DMS79 (cell line): ENCODE results near the gene NSD2.

Experiments
- DNase-seq: peaks from one replicate; lab custom pipeline; 2025; lab: John Stamatoyannopoulos, UW

Gene NSD2

GRCh38 chr4:1971456-1972200 is 100.4 kb downstream of the NSD2 start:
- no peak for DNase-seq

DNA sequence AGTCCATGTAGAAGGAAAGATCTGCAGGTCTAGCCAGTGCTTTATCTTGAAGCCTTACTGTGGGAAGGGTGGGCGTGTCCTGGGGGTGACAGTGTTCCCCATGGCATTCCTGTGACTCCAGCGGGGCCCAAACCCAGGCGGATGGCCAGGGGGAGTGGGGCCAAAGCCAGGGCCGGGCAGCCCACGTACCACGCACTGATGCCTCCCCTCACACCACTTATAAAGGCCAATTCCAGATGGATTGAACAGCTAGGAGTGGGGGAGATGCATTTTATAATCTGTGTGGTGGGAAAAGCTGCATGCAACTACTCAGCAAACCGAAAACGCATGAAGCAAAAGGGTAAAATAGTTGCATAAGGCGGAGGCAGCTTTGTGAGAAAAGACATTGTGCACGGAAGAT is 101.2 kb downstream of the NSD2 start:
- no peak for DNase-seq

DNA sequence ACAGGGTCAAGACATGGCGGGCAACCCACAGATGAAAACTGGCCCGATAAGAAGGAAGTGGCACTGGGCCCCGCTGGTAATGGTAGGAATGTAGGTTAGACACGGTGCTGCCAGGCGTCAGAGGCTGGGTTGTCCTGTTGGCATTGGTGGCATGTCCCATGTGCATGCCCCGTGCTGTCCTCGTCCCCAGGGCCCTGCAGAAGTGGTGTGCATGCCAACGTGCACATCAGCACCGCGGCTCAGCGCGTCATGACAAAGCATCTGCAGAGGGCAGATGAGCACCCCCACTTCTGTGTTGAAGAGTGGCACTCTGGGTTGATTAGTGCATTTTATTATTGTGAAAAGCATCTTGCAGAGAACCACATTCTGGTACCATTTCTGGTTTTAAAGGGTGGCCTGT is 102.0 kb downstream of the NSD2 start:
- no peak for DNase-seq

DNA sequence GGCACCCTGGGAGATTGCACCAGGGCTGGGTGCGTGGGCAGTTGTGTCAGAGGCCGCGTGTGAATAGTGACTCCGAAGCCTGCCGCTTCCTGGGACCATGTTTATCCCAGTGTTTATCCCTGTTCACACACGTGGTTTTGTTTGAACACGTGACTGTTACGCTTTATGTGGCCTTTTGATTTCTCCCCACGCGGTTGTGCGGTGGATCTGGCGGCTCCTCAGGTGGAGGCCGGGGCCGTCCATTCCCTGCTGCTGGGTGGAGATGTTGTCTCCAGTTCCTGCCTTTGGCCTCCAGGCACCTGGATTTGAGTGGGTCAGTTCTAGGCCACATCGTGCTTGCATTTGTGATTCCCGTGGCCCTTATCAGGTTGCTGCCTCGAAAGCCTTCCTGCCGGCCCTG is 102.5 kb downstream of the NSD2 start:
- DNase-seq = no peak

DNA sequence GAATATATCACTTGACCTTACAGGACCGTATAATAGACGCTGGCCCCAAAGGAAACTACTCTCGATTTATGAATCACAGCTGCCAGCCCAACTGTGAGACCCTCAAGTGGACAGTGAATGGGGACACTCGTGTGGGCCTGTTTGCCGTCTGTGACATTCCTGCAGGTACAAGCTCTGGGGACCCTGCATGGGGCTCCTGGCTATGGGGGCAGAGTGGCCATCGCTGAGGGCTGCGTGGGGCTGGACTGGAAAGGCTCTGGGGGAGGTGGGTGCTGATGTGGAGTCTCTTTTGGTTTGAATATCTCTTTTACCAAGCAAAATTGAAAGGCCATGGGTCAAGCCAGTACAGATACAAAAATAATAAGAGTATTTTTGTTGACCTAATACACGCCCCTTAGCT is 103.6 kb downstream of the NSD2 start:
- DNase-seq = no peak

DNA sequence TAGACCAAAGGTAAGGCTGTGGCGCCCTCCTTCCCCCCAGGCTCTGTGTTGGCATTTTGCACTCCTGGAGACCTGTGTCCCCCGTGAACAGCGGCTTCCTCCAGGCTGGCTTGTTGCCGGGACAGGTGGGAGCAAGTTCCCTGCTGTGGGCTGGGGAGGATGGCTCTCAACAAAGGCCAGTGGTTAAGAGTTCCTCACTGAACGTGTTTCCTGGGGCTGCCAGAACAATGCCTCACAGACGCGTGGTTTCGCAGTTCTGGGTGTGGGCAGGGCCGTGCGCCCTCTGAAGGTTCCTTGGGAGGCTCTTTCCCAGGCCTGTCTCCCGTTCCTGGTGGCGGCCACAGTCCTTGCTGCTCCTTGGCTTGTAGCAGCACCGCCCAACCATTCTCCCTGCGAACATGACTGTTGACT is 104.2 kb downstream of the NSD2 start:
- no peak for DNase-seq

DNA sequence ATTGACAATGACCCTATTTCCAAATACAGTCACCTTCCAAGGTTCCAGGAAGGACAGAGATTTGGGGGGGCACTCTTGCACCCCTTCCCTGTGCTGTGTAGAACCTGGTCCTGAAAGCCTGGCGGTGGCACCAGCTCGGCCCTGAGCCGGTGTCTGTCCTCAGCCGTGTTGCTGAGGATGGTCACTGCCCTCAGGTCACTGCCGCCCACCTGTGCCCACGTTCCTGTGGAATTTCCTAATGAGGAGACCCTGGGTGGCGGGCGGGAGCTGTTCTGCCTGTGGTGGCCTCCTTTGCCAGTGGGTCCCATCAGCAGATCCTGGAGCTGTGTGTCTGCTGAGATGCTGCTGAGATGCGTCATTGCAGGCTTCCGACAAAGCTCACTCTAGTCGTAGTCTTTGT is 104.7 kb downstream of the NSD2 start:
- no peak for DNase-seq

- DNase-seq = no peak
These were observed 105.5 kb downstream of the NSD2 start for GRCh38 chr4:1976416-1977352.

GRCh38 chr4:1978226-1978625 is 107.0 kb downstream of the NSD2 start:
- no peak for DNase-seq

GRCh38 chr4:1978741-1979476 is 107.7 kb downstream of the NSD2 start:
- no peak for DNase-seq

DNA sequence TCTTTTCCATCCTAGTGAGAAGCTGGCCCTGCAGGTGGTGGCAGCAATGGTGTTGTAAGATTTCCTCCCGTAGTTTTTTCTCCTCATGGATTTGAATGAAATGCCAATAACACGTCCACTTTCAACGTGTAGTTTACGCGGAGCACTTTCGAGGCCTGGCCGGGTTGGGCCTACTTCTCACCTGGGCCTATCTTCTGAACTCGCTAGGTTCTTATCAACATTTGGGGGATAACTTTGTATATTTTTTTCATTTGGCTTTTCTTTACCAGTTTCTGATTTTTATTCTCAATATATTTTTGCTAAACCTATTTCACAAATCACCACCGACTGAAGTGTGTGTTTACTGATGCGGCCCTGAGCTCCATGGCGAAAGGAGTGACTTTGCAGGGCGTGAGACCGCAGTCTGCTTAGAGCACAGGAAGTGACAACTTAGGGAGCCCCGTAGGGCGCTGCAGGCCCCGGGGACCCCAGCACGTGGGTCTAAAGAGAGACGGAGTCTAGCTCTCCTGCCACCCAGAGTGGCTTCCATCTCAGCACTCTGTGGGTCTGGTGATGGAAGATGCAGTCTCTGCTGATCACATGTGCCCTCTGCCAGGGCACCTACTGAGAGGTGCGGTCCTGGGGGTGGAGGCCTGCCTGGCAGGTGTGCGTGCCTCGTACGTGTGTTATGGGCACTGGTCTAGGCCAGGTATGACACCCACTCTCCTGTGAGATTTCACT is 108.4 kb downstream of the NSD2 start:
- no peak for DNase-seq

- no peak for DNase-seq
These were observed 109.4 kb downstream of the NSD2 start for GRCh38 chr4:1980561-1981041.

GRCh38 chr4:1981251-1982058 is 110.3 kb downstream of the NSD2 start:
- no peak for DNase-seq

GRCh38 chr4:1982124-1983052 is 111.2 kb downstream of the NSD2 start:
- DNase-seq = no peak

DNA sequence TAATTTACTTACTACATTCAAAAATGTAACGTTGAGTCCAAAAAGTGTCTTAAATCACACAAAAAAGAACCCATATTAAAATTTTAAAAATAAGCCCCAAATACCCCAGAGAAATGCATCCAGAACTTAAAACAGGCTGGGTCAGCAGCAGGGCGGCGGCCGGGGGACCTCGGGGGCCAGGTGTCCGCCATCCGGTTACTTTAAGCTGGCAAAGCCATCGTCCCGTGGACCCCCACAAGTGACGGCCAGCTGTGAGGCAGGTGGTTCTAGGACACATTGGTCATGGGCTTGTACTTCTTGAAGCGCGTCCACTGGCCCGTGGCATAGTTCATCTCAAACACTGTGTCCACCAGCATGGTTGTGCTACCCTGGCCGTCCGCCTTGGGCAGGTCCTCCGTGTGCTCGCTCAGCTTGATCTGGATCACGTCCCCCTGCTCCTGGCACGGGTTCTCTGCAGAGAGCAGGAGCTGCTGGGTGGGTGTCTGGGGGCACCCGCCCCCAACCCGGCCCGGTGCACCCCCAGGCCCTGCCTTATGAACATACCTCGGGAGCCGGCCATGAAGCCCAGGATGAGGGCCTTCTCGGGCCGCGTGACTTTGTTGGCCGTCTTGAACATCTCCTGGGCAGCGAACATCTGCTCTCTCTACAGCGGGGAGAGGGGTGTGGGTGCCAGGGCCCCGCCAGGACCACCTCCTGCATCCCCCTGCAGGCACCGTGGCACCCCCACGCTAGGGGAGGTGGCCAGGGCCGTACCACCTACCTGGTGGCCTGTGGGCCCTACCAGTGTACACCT is 112.1 kb downstream of the NSD2 start:
- no peak for DNase-seq

- no peak for DNase-seq
These were observed 112.7 kb downstream of the NSD2 start for GRCh38 chr4:1983846-1984405.

- no peak for DNase-seq
These were observed 113.4 kb downstream of the NSD2 start for GRCh38 chr4:1984406-1985191.

- DNase-seq = no peak
These were observed 114.1 kb downstream of the NSD2 start for GRCh38 chr4:1985294-1985693.
